Duodenal mucosa (tissue), 2 donors: ENCODE measurements around the gene SCAANT1.

Source experiments
- H3K27ac ChIP-seq: one replicate; pipeline ENCODE4 v1.7.0; 2013; ENCODE audit warnings: low read depth, low read length
- H3K27me3 ChIP-seq, 2 donors: one replicate each; pipeline ENCODE4 v1.7.0; 2013; ENCODE audit warnings: low read length in 2 of 2, control low read depth in 1 of 2; ENCODE audit not compliant: insufficient read depth in 2 of 2, control insufficient read depth in 1 of 2
- H3K36me3 ChIP-seq, 2 donors: one replicate each; pipeline ENCODE4 v1.7.0; 2013; ENCODE audit warnings: low read length in 2 of 2, control low read depth in 1 of 2; ENCODE audit not compliant: insufficient read depth in 2 of 2, control insufficient read depth in 1 of 2
- H3K4me1 ChIP-seq, 2 donors: one replicate each; pipeline ENCODE4 v1.7.0; 2013; ENCODE audit warnings: low read length in 2 of 2, control low read depth in 1 of 2; ENCODE audit not compliant: insufficient read depth in 2 of 2, control insufficient read depth in 1 of 2
- H3K4me3 ChIP-seq, 2 donors: one replicate each; pipeline ENCODE4 v1.7.0; 2013; ENCODE audit warnings: low read length in 2 of 2, low read depth in 1 of 2
- H3K9ac ChIP-seq, 2 donors: one replicate each; pipeline ENCODE4 v1.7.0; 2013; ENCODE audit warnings: low read length in 2 of 2, low read depth in 1 of 2
- H3K9me3 ChIP-seq, 2 donors: one replicate each; pipeline ENCODE4 v1.7.0; 2013; ENCODE audit warnings: low read length in 2 of 2, control low read depth in 1 of 2; ENCODE audit not compliant: control insufficient read depth in 1 of 2

The SCAANT1 gene

DNA sequence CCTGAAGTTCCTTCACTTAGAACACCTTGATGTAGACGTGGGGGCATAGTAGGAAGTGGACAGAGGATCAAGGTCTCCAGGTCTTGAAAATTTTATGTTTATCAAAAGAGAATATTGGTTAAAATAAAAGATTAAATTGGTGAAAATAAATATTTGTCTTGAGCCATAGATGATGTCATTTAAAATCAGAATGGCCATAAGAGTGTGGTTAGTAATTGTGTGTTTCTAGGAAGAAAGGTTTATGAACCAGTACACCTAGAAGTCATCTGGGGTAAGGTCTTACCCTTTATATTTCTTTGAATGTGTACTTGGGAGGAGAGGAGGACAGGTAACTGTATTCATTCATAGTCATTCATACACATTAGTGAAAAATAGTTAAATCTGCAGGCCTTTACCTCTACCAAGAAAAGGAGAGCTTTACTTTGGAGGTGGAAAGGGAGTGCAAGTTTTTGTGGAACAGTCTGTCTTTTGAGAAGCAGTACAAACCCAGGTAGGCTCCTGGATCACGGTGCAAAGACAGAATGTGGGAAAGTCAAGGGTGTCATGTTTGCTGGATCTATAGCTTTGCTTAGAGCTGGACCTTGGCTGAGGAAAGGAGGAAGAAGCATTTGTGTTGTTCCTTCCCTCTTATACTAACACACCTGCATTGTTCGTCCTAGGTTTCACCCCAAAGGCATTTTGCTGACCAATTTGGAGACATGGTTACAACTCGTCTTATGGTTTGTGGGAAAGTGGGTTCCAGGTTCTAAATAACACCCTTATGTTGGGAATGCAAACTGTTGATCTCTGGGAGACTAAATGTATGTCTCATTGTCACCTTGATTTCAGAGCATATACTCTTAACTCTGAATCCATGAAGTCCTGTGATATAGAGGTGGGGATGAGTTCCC, 6.2 kb downstream of the SCAANT1 start:
- no peak overlapping the region for H3K4me3 ChIP-seq
- H3K27ac ChIP-seq, result no peak overlapping the region
- H3K4me1 ChIP-seq, result peaks cover 1 to 2% of the 10 kb centered on the region in 2 donors
- H3K27me3 ChIP-seq, result no peaks in the 10 kb centered on the region
- no peaks in the 10 kb centered on the region for H3K9me3 ChIP-seq
- no peak overlapping the region for H3K9ac ChIP-seq
- H3K36me3 ChIP-seq, result peaks cover 5 to 10% of the 10 kb centered on the region in 2 donors

DNA sequence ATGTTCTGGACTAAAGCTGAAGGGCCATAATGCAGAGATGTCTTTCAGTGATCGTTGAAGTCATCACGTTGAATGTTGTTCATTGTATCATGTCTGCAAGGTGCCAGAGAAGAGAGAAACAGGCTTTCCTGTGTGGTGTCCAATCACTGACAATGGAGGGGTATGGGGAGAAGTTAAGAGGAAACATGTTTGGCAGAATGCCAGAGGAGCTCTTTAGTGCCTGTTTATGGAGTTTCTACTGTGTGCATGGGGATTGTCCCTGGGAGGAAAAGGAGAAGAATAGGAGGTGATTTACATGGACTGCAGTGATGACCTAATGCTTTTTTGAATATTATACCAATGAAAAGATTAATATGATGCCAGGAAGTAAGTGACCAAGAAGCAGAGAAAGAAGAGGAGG, 11.7 kb downstream of the SCAANT1 start:
- Histone ChIP-seq H3K9ac (no peak overlapping the region), H3K9me3 (no peaks in the 10 kb centered on the region), H3K27ac (no peak overlapping the region), H3K27me3 (no peaks in the 10 kb centered on the region), H3K36me3 (peaks cover 5 to 13% of the 10 kb centered on the region in 2 donors), H3K4me3 (no peak overlapping the region), H3K4me1 (peaks cover 0 to 3% of the 10 kb centered on the region in 2 donors)

- Histone ChIP-seq H3K9me3 (no peaks in the 10 kb centered on the region), H3K9ac (no peak overlapping the region), H3K4me1 (peaks cover 0 to 3% of the 10 kb centered on the region in 2 donors), H3K27ac (no peak overlapping the region), H3K36me3 (peaks cover 5 to 13% of the 10 kb centered on the region in 2 donors), H3K27me3 (no peaks in the 10 kb centered on the region), H3K4me3 (no peak overlapping the region)
Measured at GRCh38 chr3:63900010-63900409, 12.2 kb downstream of the SCAANT1 start.

GRCh38 chr3:63896332-63897030, 15.7 kb downstream of the SCAANT1 start:
- Histone ChIP-seq H3K4me3 (no peak overlapping the region), H3K36me3 (peaks cover 5 to 12% of the 10 kb centered on the region in 2 donors), H3K27me3 (no peaks in the 10 kb centered on the region), H3K9ac (no peak overlapping the region), H3K27ac (no peak overlapping the region), H3K4me1 (peaks cover 0 to 3% of the 10 kb centered on the region in 2 donors), H3K9me3 (no peaks in the 10 kb centered on the region)

GRCh38 chr3:63895422-63896189, 16.6 kb downstream of the SCAANT1 start:
- no peak overlapping the region for H3K4me3 ChIP-seq
- peaks cover 0 to 3% of the 10 kb centered on the region in 2 donors for H3K4me1 ChIP-seq
- no peaks in the 10 kb centered on the region for H3K9me3 ChIP-seq
- H3K27me3 ChIP-seq, result no peaks in the 10 kb centered on the region
- H3K36me3 ChIP-seq, result peaks cover 4 to 7% of the 10 kb centered on the region in 2 donors
- no peak overlapping the region for H3K27ac ChIP-seq
- H3K9ac ChIP-seq, result no peak overlapping the region

DNA sequence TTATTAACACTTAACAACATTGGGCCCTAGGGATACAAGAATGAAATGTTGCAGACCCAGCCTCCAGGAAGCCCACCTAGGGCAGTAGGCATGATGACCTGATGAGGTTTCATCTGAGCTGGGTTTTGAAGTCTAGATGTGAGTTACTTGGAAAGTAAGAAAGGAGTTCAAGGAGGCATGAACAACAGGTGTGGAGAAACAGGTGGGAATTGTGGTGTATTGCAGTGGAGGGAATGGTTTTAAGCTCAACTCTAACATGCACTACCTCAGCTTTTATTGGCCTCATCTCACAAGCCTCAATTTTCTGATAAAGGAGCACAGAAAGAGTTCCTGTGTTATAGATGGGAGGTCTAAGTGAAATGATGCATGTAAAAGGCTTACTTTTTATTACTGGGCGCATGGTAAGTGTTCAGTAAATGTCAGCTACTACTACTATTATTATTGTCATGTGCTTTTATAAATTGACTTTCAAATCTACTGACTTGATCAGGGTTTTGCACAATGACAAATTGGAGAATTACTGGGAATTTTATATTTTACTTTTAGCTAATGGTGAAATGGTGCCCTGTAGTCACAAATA, 19.3 kb downstream of the SCAANT1 start:
- H3K4me3 ChIP-seq, result no peak overlapping the region
- H3K36me3 ChIP-seq, result no peaks in the 10 kb centered on the region
- no peaks in the 10 kb centered on the region for H3K9me3 ChIP-seq
- H3K27ac ChIP-seq, result no peak overlapping the region
- H3K27me3 ChIP-seq, result no peaks in the 10 kb centered on the region
- no peak overlapping the region for H3K9ac ChIP-seq
- peaks cover 0 to 3% of the 10 kb centered on the region in 2 donors for H3K4me1 ChIP-seq

- no peaks in the 10 kb centered on the region for H3K36me3 ChIP-seq
- H3K27ac ChIP-seq, result no peak overlapping the region
- no peaks in the 10 kb centered on the region for H3K27me3 ChIP-seq
- no peak overlapping the region for H3K9ac ChIP-seq
- H3K4me3 ChIP-seq, result no peak overlapping the region
- H3K4me1 ChIP-seq, result peaks cover 0 to 3% of the 10 kb centered on the region in 2 donors
- no peaks in the 10 kb centered on the region for H3K9me3 ChIP-seq
Measured at GRCh38 chr3:63891518-63891917, 20.7 kb downstream of the SCAANT1 start.

- no peaks in the 10 kb centered on the region for H3K9me3 ChIP-seq
- no peaks in the 10 kb centered on the region for H3K27me3 ChIP-seq
- no peak overlapping the region for H3K4me3 ChIP-seq
- H3K4me1 ChIP-seq, result no peaks in the 10 kb centered on the region
- H3K36me3 ChIP-seq, result no peaks in the 10 kb centered on the region
- no peak overlapping the region for H3K9ac ChIP-seq
- no peak overlapping the region for H3K27ac ChIP-seq
Measured at GRCh38 chr3:63886858-63887257, 25.3 kb downstream of the SCAANT1 start.

GRCh38 chr3:63880653-63881052, 31.5 kb downstream of the SCAANT1 start:
- H3K27me3 ChIP-seq, result no peaks in the 10 kb centered on the region
- no peaks in the 10 kb centered on the region for H3K36me3 ChIP-seq
- H3K4me1 ChIP-seq, result no peaks in the 10 kb centered on the region
- H3K27ac ChIP-seq, result no peak overlapping the region
- H3K9ac ChIP-seq, result no peak overlapping the region
- H3K9me3 ChIP-seq, result no peaks in the 10 kb centered on the region
- H3K4me3 ChIP-seq, result no peak overlapping the region
